Uterus (tissue), 4 donors: Measurements from ENCODE around the gene PRCP. TPM values are rescaled to one million over a fixed set of nuclear protein-coding genes. Genes with fewer than 3 reads are reported as not detected.

Experiments used
- DNase-seq, 2 donors: peaks; one replicate each; pipeline ENCODE4 v3.0.0-alpha.2; 2019 to 2020
- H3K27ac ChIP-seq, 2 donors: fragments of 200-600 bp; sonication (generic); 1 replicate in 1 of 2; 2 replicates in 1 of 2; pipeline ENCODE4 v1.5.1; 2016 to 2018
- H3K27me3 ChIP-seq, 2 donors: fragments of 200-600 bp; sonication (generic); one replicate each; pipeline ENCODE4 v1.5.1; 2018 to 2019; ENCODE audit warnings: control low read depth in 1 of 2
- H3K36me3 ChIP-seq, 2 donors: fragments of 200-600 bp; sonication (generic); one replicate each; pipeline ENCODE4 v1.5.1; 2019; ENCODE audit warnings: control low read depth in 1 of 2
- H3K4me1 ChIP-seq, 2 donors: fragments of 200-600 bp; sonication (generic); one replicate each; pipeline ENCODE4 v1.5.1; 2018 to 2019; ENCODE audit warnings: control low read depth in 1 of 2
- H3K4me3 ChIP-seq, 2 donors: fragments of 200-600 bp; sonication (generic); 1 replicate in 1 of 2; 2 replicates in 1 of 2; pipeline ENCODE4 v1.5.1; 2018 to 2019; ENCODE audit warnings: mild to moderate bottlenecking in 1 of 2
- H3K9me3 ChIP-seq, 2 donors: fragments of 200-600 bp; sonication (generic); one replicate each; pipeline ENCODE4 v1.5.1; 2019; ENCODE audit warnings: control low read depth in 1 of 2
- POLR2A ChIP-seq, 2 donors: fragments of 450-650 bp; IDR thresholded peaks; one replicate each; pipeline ENCODE4 v1.6.1; 2016; ENCODE audit warnings: antibody characterized with exemption in 2 of 2, mild to moderate bottlenecking in 1 of 2, moderate library complexity in 1 of 2
- intact Hi-C: fragments of 100-400 bp; cut with DNase I; formaldehyde crosslinking; loops from one replicate; pipeline ENCODE4 v1.15.1; 2023; ENCODE audit warnings: low total_unique reads
- total RNA-seq, 4 donors: library from RNA; depleted of rRNA in 3 of 4; stranded (reverse); fragments of >200 nt in 3 of 4; gene quantifications; one replicate each; pipeline versions ENCODE4 v1.1.0 to v1.2.4, GENCODE V29; 2014 to 2023
- TF ChIP-seq, protein P1 (sequence below), 4 experiments: fragments of 200-600 bp in 2 of 4; fragments of 450-650 bp in 2 of 4; sonication (generic) in 2 of 4; IDR thresholded peaks; one replicate each; pipeline ENCODE4 v1.5.1; 2016 to 2019; ENCODE audit warnings: antibody characterized with exemption in 4 of 4, mild to moderate bottlenecking in 2 of 4, moderate library complexity in 1 of 4
- donor health status: DM: yes; HTN: yes; CAD: no.

PRCP gene
- total RNA-seq, 4 donors from 2014 or later, result 59.9 to 206 (median 92.3) TPM

DNA sequence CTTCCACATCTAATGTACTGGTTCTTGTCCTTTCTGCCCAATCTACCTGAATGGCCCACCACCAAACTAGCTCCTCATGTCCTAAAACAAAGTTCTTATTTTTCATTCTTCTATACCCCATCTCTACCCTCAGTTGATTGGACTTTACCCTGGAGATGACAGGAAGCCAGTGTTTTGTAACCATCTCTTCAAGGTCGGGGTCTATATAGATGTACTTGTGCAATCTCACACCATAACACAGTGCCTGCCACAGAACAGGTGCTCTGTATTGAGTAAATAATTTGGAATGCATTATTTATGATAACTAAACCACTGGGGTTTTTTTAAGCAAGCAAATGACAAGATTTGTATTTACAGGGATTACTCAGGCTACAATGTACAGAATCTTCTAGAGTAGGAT, 89.9 kb downstream of the PRCP start:
- Histone ChIP-seq H3K27ac (no peak overlapping the region), H3K9me3 (no peaks in the 10 kb centered on the region), H3K4me3 (no peak overlapping the region), H3K36me3 (no peaks in the 10 kb centered on the region), H3K4me1 (no peaks in the 10 kb centered on the region), H3K27me3 (no peaks in the 10 kb centered on the region)
- intact Hi-C loops, result no loop called here
- TF ChIP-seq POLR2A (IDR thresholded peaks at IDR 0.05), result no peak
- TF ChIP-seq, protein P1, sequence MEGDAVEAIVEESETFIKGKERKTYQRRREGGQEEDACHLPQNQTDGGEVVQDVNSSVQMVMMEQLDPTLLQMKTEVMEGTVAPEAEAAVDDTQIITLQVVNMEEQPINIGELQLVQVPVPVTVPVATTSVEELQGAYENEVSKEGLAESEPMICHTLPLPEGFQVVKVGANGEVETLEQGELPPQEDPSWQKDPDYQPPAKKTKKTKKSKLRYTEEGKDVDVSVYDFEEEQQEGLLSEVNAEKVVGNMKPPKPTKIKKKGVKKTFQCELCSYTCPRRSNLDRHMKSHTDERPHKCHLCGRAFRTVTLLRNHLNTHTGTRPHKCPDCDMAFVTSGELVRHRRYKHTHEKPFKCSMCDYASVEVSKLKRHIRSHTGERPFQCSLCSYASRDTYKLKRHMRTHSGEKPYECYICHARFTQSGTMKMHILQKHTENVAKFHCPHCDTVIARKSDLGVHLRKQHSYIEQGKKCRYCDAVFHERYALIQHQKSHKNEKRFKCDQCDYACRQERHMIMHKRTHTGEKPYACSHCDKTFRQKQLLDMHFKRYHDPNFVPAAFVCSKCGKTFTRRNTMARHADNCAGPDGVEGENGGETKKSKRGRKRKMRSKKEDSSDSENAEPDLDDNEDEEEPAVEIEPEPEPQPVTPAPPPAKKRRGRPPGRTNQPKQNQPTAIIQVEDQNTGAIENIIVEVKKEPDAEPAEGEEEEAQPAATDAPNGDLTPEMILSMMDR (IDR thresholded peaks at IDR 0.05), result no peak
- no peak for DNase-seq

GRCh38 chr11:82807646-82808045, 92.6 kb downstream of the PRCP start:
- intact Hi-C loops, result no loop called here
- no peaks in the 10 kb centered on the region for H3K9me3 ChIP-seq
- H3K27me3 ChIP-seq, result no peaks in the 10 kb centered on the region
- TF ChIP-seq POLR2A (IDR thresholded peaks at IDR 0.05), result no peak
- TF ChIP-seq, protein P1 (IDR thresholded peaks at IDR 0.05), result no peak
- no peaks in the 10 kb centered on the region for H3K4me1 ChIP-seq
- DNase-seq, result no peak
- no peaks in the 10 kb centered on the region for H3K36me3 ChIP-seq
- no peak overlapping the region for H3K4me3 ChIP-seq
- H3K27ac ChIP-seq, result no peak overlapping the region

DNA sequence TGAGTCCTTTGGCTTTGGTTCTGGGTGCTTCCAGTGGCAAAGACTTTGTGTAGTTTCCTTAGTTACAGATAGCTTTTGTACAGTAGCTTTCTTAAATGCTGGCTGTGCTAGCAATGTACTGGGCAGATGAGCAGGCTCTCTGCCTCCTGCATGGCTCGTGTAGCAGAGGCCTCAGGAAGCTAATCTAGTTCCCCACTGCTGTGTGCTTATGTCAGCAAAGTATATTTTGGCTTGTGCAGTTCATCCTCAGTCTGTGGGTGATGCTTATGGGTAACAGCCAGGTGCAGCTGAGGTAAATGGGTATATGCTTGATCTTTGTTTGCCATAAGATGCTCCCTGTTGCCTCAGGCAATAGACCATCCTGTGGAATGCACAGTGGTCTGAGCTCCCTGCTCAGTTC, 97.5 kb downstream of the PRCP start:
- Histone ChIP-seq H3K27me3 (no peaks in the 10 kb centered on the region), H3K9me3 (no peaks in the 10 kb centered on the region), H3K4me1 (no peaks in the 10 kb centered on the region), H3K27ac (no peak overlapping the region), H3K36me3 (no peaks in the 10 kb centered on the region), H3K4me3 (no peak overlapping the region)
- no peak for TF ChIP-seq POLR2A (IDR thresholded peaks at IDR 0.05)
- TF ChIP-seq, protein P1 (IDR thresholded peaks at IDR 0.05), result no peak
- no peak for DNase-seq
- intact Hi-C loops, result no loop called here

GRCh38 chr11:82796998-82797961, 103.0 kb downstream of the PRCP start:
- DNase-seq, result no peak

GRCh38 chr11:82794490-82794889, 105.7 kb downstream of the PRCP start:
- H3K36me3 ChIP-seq, result no peaks in the 10 kb centered on the region

More at GRCh38 chr11:82796998-82797961, 103.0 kb downstream of the PRCP start:
- H3K27ac ChIP-seq, result no peak overlapping the region
- H3K27me3 ChIP-seq, result no peaks in the 10 kb centered on the region
- H3K4me1 ChIP-seq, result no peaks in the 10 kb centered on the region
- no peak for TF ChIP-seq POLR2A (IDR thresholded peaks at IDR 0.05)
- TF ChIP-seq, protein P1 (IDR thresholded peaks at IDR 0.05), result no peak
- H3K36me3 ChIP-seq, result no peaks in the 10 kb centered on the region
- H3K9me3 ChIP-seq, result no peaks in the 10 kb centered on the region
- intact Hi-C loops, result no loop called here
- H3K4me3 ChIP-seq, result no peak overlapping the region

More at GRCh38 chr11:82794490-82794889, 105.7 kb downstream of the PRCP start:
- H3K27me3 ChIP-seq, result no peaks in the 10 kb centered on the region
- intact Hi-C loops, result no loop called here
- no peak overlapping the region for H3K4me3 ChIP-seq
- DNase-seq, result no peak
- H3K9me3 ChIP-seq, result no peaks in the 10 kb centered on the region
- H3K4me1 ChIP-seq, result no peaks in the 10 kb centered on the region
- H3K27ac ChIP-seq, result no peak overlapping the region
- no peak for TF ChIP-seq POLR2A (IDR thresholded peaks at IDR 0.05)
- TF ChIP-seq, protein P1 (IDR thresholded peaks at IDR 0.05), result no peak
